MM.1S (cell line): ENCODE data around the gene HOXA6.

Experiments used
- EZH2 ChIP-seq: fragments of 300-600 bp; sonication (generic); optimal IDR thresholded peaks from 2 replicates; pipeline ENCODE3; 2017; ENCODE audit warnings: low read depth, mild to moderate bottlenecking, antibody characterized with exemption, low read length, mixed read lengths
- EZH2phosphoT487 ChIP-seq: fragments of 300-600 bp; sonication (generic); IDR thresholded peaks from 2 replicates; pipeline ENCODE4 v1.6.1; 2018; ENCODE audit warnings: antibody characterized with exemption, low read length
- TF ChIP-seq, protein P1 (sequence below): fragments of 300-600 bp; sonication (generic); IDR thresholded peaks from 2 replicates; pipeline ENCODE4 v1.5.1; 2016; ENCODE audit warnings: antibody characterized with exemption, low read length, mixed read lengths

DNA sequence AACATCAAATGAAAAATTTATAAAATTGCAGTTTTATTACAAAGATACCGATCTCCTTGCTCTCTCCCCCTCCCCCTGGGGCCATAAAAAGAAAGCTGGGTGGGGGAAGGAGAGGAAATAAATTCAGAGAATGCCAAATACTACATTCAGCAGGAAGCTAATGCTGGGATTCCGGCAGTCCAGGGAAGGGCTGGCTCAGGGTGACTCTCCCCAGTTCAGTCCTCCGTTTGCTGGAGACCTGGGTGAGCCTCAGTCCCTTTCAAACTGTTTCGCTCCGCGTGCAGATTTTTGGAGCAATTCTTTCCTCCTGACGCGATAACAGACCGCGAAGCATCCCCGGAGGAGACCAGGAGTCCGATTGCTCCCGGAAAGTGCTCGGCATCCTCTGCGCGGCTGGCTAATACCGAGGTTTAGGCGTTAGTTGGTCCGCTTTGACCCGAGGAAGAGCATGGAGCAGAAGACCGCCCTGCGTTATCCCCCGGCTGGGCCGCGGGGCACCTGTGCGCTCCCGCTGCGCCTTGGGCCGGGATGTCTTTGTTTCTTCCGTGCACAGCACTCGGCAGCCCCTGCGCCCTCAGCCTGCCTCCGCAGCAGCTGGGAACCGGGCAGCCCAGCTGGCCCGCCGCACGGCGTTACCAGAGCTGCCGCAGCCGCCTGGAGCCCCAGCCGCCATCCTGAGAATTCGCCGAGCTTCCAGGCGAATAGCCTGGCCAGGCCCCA, 41.2 kb downstream of the HOXA6 start:
- TF ChIP-seq, protein P1, sequence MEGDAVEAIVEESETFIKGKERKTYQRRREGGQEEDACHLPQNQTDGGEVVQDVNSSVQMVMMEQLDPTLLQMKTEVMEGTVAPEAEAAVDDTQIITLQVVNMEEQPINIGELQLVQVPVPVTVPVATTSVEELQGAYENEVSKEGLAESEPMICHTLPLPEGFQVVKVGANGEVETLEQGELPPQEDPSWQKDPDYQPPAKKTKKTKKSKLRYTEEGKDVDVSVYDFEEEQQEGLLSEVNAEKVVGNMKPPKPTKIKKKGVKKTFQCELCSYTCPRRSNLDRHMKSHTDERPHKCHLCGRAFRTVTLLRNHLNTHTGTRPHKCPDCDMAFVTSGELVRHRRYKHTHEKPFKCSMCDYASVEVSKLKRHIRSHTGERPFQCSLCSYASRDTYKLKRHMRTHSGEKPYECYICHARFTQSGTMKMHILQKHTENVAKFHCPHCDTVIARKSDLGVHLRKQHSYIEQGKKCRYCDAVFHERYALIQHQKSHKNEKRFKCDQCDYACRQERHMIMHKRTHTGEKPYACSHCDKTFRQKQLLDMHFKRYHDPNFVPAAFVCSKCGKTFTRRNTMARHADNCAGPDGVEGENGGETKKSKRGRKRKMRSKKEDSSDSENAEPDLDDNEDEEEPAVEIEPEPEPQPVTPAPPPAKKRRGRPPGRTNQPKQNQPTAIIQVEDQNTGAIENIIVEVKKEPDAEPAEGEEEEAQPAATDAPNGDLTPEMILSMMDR: no peak
- TF ChIP-seq EZH2phosphoT487 (no peak), EZH2 (no peak)
